ENCODE measurements around the gene BAZ1A.
A peak's percentile ranks its signal among the peaks of the same experiment; 100 is the strongest.
"Not testable (repeated sequence)": the region's sequence is repeated elsewhere in the genome, so short reads cannot be mapped to it uniquely, and the experiment has no call there.

The BAZ1A gene

GRCh38 chr14:34853041-34853440 lies 22.1 kb downstream of the BAZ1A start:
- DNase-seq (ENCODE audit: low spot score) = no peak

- peak; percentile 20 for DNase-seq (ENCODE audit: low spot score)
These were observed 23.8 kb downstream of the BAZ1A start for GRCh38 chr14:34851395-34851794.

- DNase-seq (ENCODE audit: low spot score) = no peak
These were observed 29.3 kb downstream of the BAZ1A start for GRCh38 chr14:34845869-34846268.

- peak; percentile 40 for DNase-seq (ENCODE audit: low spot score)
These were observed 32.1 kb downstream of the BAZ1A start for GRCh38 chr14:34843011-34843554.

- DNase-seq (ENCODE audit: low spot score) = no peak
These were observed 37.3 kb downstream of the BAZ1A start for GRCh38 chr14:34837801-34838322.

- no peak for DNase-seq (ENCODE audit: low spot score)
These were observed 39.8 kb downstream of the BAZ1A start for GRCh38 chr14:34835312-34835711.

- DNase-seq (ENCODE audit: low spot score) = no peak
These were observed 41.3 kb downstream of the BAZ1A start for GRCh38 chr14:34833549-34834523.

- peak; percentile 14 for DNase-seq (ENCODE audit: low spot score)
These were observed 48.5 kb downstream of the BAZ1A start for GRCh38 chr14:34826661-34827060.

GRCh38 chr14:34824826-34825225 lies 50.3 kb downstream of the BAZ1A start:
- no peak for DNase-seq (ENCODE audit: low spot score)

- no peak for DNase-seq (ENCODE audit: low spot score)
These were observed 50.9 kb downstream of the BAZ1A start for GRCh38 chr14:34824256-34824655.

GRCh38 chr14:34817768-34818167 lies 57.4 kb downstream of the BAZ1A start:
- DNase-seq (ENCODE audit: low spot score) = no peak

GRCh38 chr14:34810028-34810427 lies 65.1 kb downstream of the BAZ1A start:
- no peak for DNase-seq (ENCODE audit: low spot score)

GRCh38 chr14:34806257-34806656 lies 68.9 kb downstream of the BAZ1A start:
- no peak for DNase-seq (ENCODE audit: low spot score)

GRCh38 chr14:34804933-34805332 lies 70.2 kb downstream of the BAZ1A start:
- no peak for DNase-seq (ENCODE audit: low spot score)

GRCh38 chr14:34798861-34799260 lies 76.3 kb downstream of the BAZ1A start:
- not testable (repeated sequence) for DNase-seq (ENCODE audit: low spot score)

GRCh38 chr14:34797747-34798583 lies 77.2 kb downstream of the BAZ1A start:
- no peak for DNase-seq (ENCODE audit: low spot score)

GRCh38 chr14:34796902-34797301 lies 78.3 kb downstream of the BAZ1A start:
- no peak for DNase-seq (ENCODE audit: low spot score)

GRCh38 chr14:34794941-34795340 lies 80.2 kb downstream of the BAZ1A start:
- DNase-seq (ENCODE audit: low spot score) = peak; percentile 23

- DNase-seq (ENCODE audit: low spot score) = peak; percentile 28
These were observed 80.9 kb downstream of the BAZ1A start for GRCh38 chr14:34794217-34794616.

- DNase-seq (ENCODE audit: low spot score) = no peak
These were observed 82.6 kb downstream of the BAZ1A start for GRCh38 chr14:34792598-34792997.

- DNase-seq (ENCODE audit: low spot score) = no peak
These were observed 89.7 kb downstream of the BAZ1A start for GRCh38 chr14:34785223-34786006.

Data from AG08396 (cell line).